VCaP (cell line): ENCODE data around the gene TRIM37.

Experiments
- H3K27ac ChIP-seq: fragments of 450-650 bp; 2 replicates; pipeline ENCODE4 v1.5.1; 2017
- TF ChIP-seq, protein P1 (sequence below): fragments of 450-650 bp; conservative IDR thresholded peaks from 2 replicates; pipeline ENCODE4 v1.5.1; 2017; ENCODE audit warnings: mild to moderate bottlenecking, moderate library complexity

Gene TRIM37

DNA sequence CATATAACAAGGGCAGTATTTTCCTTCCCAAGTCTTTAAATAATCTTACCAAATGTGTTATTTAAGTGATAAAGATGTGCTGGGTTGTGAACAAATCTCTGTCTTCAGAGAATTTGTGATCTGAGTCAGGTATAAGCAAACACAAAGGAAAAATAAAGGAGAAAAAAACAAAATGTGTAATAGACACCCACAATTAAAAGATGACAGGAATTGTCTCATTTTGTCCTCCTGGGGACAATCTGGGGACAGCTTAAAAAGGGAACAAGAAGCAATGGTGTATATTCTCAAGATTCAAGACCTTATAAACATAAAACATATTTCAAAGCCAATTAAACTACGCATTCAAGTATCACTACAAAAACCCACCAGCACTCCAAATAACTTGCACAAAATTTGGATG is 107.2 kb downstream of the TRIM37 start:
- TF ChIP-seq, protein P1, sequence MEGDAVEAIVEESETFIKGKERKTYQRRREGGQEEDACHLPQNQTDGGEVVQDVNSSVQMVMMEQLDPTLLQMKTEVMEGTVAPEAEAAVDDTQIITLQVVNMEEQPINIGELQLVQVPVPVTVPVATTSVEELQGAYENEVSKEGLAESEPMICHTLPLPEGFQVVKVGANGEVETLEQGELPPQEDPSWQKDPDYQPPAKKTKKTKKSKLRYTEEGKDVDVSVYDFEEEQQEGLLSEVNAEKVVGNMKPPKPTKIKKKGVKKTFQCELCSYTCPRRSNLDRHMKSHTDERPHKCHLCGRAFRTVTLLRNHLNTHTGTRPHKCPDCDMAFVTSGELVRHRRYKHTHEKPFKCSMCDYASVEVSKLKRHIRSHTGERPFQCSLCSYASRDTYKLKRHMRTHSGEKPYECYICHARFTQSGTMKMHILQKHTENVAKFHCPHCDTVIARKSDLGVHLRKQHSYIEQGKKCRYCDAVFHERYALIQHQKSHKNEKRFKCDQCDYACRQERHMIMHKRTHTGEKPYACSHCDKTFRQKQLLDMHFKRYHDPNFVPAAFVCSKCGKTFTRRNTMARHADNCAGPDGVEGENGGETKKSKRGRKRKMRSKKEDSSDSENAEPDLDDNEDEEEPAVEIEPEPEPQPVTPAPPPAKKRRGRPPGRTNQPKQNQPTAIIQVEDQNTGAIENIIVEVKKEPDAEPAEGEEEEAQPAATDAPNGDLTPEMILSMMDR: no peak

DNA sequence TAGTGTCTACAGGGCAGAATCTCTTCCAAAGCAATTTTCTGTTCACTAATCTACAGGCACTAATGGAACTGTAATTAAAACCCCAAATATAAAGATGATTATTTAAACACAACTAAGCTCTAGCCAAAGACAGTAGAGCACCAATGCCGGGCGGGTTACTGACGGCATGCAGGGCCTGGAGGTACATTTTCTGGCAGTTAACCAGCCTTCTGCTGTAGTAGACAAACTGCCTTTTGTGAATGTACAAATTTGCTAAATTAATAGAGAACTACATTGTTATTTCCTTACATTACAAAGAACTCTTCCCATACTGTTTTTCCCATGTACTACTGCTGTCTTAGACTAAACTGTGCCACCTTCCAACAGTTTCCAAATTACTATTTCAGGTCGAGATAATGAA is 107.8 kb downstream of the TRIM37 start:
- H3K27ac ChIP-seq: no peak overlapping the region
- TF ChIP-seq, protein P1: no peak

More for the DNA sequence above, 107.2 kb downstream of the TRIM37 start:
- H3K27ac ChIP-seq: no peak overlapping the region

DNA sequence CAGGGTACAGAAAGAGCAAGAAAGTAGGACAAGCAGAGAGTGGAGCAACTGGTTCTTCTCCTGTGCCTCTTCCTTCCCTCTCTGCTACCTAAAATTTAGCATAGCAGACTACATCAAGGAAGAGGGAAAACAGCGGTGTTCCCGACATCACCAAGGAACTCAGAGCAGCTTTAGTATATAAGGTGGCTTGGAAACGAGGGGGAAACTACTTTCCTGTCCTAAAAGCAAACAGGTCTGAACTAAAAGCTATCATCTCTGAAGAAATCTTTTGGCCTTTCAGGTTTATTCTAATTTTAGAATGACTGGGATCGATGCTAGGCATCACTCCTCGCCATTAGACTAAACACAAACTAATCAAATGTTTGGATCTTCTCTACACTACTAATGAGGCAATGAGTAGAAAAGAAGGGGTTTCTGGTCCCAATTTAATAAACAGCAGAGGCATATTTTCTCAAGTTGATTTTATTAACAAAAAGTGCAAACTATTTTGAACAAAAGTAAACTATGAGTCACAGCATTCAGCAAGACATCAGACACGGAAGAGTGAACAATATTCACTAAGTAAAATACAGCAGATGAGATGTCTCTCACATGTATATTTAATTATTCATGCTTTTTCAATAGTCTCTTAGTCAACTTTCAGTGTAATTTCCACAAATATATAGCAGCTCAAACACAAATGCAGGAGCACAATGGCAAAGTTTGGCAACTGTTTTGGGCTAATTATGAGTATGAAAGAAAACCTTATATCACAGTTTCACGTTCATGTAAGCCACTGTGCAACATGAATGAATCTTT is 108.7 kb downstream of the TRIM37 start:
- H3K27ac ChIP-seq: no peak overlapping the region
- TF ChIP-seq, protein P1: no peak

DNA sequence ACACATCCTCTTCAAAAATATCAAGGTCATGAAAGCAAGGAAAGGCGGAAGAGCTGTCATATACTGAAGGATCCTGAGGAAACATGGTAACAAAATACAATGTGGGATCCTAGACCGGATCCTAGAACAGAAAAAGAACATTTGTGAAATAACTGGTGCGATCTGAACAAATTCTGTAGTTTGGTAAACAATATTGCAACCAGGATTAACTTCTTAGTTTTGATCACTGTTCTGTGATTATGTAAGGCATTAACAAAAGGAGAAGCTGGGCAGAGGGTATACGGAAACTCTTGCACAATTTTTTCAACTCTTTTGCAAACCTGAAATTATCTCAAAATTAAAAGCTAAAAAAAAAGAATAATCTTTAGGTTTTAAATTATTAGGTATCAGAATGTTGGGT is 109.7 kb downstream of the TRIM37 start:
- TF ChIP-seq, protein P1: no peak

DNA sequence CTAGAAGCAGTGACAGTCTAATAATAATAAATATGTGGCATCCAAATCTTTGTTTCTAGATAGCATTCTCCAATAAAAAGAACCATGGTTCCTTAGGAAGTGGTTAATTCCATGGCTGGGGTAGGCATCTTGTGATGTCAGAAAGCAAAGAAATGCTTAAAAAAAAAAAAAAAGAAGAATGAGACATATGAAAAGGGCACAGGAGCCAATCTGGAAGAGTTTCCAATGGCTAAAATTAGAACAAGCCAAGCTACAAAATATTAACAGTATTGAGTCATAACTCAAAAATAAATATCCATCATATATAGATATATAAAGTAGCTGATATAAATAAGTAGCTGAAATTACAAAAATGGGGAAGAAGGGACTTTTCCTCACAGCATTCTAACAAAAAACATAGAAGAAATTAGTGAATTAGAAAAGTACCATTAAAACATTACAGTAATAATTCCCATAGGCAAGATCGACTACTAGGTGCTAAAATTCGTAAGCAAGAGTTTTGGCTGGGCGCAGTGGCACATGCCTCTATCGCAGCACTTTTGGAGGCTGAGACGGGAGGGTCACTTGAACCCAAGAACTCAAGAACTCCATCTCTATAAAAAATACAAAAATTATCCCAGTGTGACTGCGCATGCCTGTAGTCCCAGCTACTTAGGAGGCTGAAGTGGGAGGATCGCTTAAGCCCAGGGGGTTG is 111.3 kb downstream of the TRIM37 start:
- H3K27ac ChIP-seq: no peak overlapping the region
- TF ChIP-seq, protein P1: no peak

More for the DNA sequence above, 109.7 kb downstream of the TRIM37 start:
- no peak overlapping the region for H3K27ac ChIP-seq

DNA sequence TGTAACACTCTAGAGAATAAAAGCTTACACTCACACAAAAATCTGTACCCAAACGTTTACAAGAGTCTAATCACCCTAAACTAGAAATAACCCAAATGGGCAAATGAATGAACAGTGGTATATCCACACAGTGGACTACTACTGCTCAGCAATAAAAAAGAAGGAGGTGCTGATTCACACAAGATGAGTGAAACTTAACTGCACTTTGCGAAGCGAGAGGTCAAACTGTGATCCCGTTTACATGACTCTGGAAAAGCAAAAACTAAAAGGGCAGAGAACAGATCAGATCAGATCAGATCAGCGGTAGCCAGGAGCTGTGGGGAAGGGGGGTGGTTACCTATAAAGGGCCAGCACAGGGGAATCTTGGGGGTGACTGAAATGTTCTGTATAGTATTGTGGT is 113.4 kb downstream of the TRIM37 start:
- TF ChIP-seq, protein P1: no peak
- no peak overlapping the region for H3K27ac ChIP-seq

DNA sequence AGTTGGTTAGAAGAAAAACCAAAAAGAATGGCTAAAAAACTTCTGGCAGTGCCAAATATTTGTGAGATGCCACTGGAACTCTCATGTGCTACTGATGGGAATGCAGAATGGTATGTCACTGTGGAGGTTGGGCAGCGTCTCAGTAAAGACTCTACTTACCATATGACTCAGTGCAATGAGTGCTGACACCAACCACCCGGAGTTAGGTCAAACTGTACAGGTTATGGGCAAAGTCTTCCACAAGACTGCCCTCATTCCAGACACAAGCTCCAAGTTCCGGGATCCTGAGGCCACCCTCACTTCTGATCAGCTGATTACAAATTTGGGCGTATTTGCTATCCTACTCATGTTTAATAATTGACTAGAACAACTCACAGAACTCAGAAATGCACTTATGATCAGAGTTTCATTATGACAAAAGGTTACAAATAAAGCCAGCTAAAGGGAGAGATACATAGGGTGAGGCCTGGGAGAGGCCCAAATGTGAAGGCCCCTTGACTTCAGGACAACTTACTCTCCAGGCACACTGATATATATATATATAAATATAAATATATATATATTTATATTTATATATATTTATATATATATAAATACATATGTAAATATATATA is 114.9 kb downstream of the TRIM37 start:
- TF ChIP-seq, protein P1: no peak
- H3K27ac ChIP-seq: no peak overlapping the region
